ENCODE results near the gene CRPPA.

DNA sequence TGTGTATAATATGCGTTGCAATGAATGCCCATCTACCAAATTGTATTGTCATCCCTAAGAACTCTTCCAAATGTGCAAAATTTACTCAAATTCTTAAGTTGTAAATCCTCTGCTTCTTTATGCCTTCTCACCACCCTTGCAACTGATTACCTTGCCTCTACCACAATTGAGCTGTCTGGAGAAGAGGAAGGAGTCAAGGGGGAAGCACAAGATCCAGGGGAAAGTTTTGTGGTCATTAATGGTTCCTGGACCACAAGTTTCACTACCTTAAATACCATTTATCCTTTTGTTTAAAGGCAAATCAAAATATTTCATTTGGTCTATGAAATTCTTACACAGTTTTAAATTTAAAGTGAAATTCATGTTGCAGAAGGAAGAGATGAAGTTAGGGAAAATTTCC, 16.7 kb downstream of the CRPPA start:
- TF ChIP-seq, protein P1, sequence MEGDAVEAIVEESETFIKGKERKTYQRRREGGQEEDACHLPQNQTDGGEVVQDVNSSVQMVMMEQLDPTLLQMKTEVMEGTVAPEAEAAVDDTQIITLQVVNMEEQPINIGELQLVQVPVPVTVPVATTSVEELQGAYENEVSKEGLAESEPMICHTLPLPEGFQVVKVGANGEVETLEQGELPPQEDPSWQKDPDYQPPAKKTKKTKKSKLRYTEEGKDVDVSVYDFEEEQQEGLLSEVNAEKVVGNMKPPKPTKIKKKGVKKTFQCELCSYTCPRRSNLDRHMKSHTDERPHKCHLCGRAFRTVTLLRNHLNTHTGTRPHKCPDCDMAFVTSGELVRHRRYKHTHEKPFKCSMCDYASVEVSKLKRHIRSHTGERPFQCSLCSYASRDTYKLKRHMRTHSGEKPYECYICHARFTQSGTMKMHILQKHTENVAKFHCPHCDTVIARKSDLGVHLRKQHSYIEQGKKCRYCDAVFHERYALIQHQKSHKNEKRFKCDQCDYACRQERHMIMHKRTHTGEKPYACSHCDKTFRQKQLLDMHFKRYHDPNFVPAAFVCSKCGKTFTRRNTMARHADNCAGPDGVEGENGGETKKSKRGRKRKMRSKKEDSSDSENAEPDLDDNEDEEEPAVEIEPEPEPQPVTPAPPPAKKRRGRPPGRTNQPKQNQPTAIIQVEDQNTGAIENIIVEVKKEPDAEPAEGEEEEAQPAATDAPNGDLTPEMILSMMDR (IDR thresholded peaks at IDR 0.05; ENCODE audit: extremely low read depth in 1 of 2, insufficient read depth in 1 of 2, low read depth in 1 of 2, low read length in 2 of 2), result no peak
- no peak for TF ChIP-seq EZH2 (IDR thresholded peaks at IDR 0.05; ENCODE audit: borderline replicate concordance, low read depth, low read length, severe bottlenecking)
- TF ChIP-seq POLR2AphosphoS5 (IDR thresholded peaks at IDR 0.05; ENCODE audit: insufficient read depth, low read depth, low read length), result no peak
- no peak for TF ChIP-seq POLR2A (IDR thresholded peaks at IDR 0.05; ENCODE audit: low read depth, low read length)
- no peak for TF ChIP-seq FOS (IDR thresholded peaks at IDR 0.05; ENCODE audit: borderline replicate concordance, insufficient read depth, low read length)
- TF ChIP-seq, protein P2, sequence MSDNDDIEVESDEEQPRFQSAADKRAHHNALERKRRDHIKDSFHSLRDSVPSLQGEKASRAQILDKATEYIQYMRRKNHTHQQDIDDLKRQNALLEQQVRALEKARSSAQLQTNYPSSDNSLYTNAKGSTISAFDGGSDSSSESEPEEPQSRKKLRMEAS (IDR thresholded peaks at IDR 0.05; ENCODE audit: insufficient read depth, insufficient read length), result no peak
- no peak for TF ChIP-seq JUN (IDR thresholded peaks at IDR 0.05; ENCODE audit: borderline replicate concordance, insufficient read depth, insufficient read length, low read depth)
- TF ChIP-seq GATA2 (IDR thresholded peaks at IDR 0.05; ENCODE audit: insufficient read depth, insufficient read length, low read depth, low read length), result no peak

Data from endothelial cell of umbilical vein (primary cell).